Stimulated activated CD8-positive, alpha-beta memory T cell treated with anti-CD3 and anti-CD28 coated beads, Interleukin-4, amount 100 ng/mL, for 4 hours (primary cell): ENCODE results near the gene KRTAP25-1.

Experiments used
- DNase-seq, 2 donors: peaks; one replicate each; pipeline ENCODE4 v3.0.0-alpha.2; 2020; ENCODE audit warnings: low read depth in 2 of 2, low spot score in 1 of 2

Gene KRTAP25-1, protein sequence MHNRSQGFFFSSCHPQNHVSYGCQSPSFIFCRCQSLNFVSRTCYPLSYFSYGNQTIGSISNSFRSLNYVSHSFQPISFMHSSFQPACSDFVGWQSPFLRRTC

DNA sequence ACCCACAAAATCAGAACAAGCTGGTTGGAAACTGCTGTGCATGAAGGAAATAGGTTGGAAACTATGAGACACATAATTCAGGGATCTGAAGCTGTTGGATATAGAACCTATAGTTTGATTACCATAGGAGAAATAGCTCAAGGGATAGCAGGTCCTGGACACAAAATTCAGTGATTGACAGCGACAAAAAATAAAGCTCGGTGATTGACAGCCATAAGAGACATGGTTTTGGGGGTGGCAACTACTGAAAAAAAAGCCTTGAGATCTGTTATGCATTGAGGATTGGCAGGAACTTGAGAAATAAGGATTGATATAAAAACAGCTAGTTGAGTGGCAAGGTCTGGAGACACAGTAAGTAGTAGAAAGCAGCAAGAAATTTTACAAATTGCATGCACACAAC, at the start of gene KRTAP25-1:
TSS of gene KRTAP25-1 (minus strand) at position 300 of the 400 bp plus-strand sequence. CDS start at position 276, 24 bp downstream.
- no peak for DNase-seq

DNA sequence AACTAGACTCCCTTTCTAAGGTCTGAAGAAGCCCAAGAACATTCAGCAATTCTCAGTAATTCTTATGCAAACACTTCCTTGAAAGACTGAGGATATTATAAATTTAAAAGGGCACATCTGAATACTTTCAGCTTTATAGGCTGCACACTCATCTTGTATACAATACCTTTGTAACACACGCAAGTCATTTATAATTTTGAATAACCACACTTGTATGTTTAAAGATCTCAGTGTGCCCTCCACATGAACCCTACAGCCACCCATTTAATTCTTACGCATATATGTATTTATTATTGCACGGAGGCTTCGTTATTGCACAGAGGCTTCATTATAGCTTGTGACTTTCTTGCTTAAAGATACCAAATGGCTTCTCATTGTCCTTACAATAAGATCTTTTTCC, 49.4 kb upstream of the KRTAP25-1 start:
- no peak for DNase-seq

DNA sequence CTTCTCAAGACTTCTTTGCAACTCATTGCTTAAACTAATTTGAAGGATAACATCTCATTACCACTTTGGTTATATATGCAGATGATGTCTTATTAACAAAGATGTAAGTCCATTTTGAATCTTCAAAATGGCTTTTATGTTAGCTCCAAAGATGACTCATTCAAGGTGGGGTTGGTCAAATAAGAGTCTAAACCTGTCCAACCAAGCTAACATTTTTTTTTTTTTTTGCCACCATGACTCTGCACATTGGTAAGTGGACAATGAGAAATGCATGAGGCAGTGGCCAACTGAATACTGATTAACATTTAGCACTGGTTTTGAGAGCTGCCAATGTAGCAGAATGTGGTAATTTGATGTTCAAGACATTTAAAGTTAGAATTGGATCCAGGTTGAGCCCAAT, 48.5 kb upstream of the KRTAP25-1 start:
- no peak for DNase-seq

DNA sequence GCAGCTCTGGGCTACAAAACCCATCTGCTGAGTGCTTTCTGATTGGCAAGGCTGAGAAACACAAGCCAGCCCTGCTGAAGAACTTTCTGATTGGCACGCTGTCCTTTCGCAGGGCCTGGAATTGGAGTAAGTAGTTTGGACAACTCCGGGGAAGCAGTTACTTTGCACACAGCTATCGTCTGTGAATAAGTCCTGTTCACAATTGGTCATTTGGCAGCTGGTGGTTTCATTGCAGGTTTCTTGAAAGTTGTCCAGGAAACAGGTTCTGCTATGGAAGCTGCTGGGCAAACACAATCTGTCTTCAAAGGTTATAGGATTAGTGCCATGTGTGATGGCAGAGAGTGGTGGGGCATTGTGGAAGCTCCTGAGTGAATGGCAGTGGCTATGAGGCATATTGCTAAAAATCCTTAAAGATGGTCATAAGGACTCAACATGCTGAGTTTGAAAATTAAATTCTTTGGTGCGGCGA, 48.0 kb upstream of the KRTAP25-1 start, which contains the start of gene KRTAP27-1:
TSS of gene KRTAP27-1 (minus strand) at position 419 of the 469 bp plus-strand sequence. CDS start at position 393, 26 bp downstream.
- DNase-seq = no peak

DNA sequence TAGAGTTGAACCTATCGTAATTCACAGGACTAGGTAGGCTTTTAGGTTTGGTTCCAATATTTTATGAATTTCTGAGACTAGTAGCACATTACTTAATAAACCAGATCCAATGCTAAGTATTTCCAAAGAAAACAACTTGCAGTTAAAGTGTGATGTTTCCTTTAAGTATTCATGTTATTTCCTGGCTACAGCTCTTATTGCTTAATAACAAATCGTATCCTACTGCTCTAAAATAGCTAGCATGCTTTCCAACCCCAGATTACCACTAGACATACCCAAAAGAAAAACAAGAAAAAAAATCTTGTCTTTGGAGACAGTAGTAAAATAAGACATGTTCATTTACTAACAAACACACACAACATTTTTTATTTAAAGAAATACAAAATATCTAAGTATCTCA, 47.3 kb upstream of the KRTAP25-1 start:
- no peak for DNase-seq

DNA sequence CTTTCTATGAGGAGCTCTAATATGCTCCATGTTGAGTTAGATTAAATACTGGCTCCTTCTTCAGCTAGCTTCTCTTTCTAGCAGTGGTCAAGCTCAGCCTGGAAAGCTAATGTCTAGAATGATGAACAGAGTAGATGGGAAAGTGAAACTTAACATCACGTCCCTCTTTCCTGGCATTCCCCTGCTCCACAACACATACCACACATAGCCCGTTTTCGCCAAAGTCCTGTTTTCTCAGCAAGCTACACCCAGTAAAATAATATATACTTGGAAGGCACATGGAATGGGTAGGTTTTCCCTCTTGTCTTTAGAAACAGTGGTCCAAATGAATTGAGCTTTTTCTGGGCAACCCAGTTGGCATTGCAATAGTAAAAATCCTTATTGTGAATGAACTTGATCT, 44.4 kb upstream of the KRTAP25-1 start:
- DNase-seq = no peak

DNA sequence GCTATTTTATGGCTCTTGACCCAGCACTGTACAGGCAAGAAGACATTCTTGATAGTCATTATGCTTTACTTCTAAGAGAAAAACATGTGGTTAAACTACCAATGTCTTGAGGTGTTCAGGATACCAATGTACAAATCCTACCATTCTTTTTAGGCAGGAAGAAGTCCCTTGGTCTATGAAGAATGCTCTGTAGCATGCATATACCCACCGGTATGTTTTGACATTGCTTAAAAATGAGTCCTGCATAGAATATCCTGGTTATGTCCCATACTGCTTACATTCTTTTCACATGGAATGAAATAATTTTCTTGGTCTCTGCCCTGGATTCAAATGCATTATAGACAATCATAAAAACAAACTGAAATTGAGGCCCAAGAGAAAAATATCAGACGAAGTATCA, 43.4 kb upstream of the KRTAP25-1 start:
- DNase-seq = no peak

DNA sequence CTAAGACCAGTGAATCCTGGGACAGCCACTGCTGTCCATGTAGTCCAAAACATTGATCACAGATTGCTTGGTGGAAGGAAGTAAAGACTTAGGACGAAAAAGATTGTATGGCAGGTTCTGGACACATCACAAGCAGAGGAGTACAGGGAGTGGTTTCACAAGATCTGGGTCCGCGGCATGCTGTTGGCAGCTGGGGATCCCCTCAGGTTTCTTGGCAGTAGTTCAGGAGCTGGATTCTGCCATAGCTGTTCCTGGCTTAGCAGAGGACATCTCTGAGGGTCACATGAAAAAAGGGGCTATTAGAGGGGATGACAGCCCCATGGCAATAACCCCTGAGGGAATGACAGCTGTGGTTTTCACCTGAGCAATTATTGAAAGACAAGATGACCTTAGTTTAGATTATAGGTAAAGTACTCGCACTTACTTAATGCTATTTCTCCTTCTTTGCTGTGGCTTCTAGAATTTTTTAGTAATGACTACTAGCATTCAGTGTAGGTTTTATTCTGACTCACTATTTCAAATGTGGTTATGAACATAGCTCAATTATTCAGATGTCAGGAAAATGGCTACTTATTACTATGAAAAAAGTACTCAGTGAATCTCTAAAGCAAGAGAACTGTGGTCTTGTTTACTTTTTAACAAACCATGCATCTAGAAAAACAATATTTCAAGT, 40.0 kb upstream of the KRTAP25-1 start:
- no peak for DNase-seq

DNA sequence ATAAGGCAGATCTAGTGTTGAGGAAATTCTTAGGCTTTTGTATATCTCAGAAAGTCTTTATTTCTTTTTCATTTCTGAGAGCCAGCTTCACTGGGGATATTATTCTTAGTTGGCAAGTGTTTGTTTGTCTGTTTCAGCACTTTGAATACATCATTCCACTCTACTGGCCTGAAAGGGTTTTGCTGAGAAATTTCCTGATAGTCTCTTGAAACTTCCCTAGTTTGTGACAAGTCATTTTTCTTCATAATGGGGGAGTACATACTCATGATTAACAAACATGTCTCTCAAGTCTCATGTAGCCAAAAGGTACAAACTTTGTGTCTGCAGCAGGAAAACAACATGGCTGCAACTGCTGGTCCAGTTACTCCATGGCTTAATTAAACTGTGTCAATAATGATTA, 37.1 kb upstream of the KRTAP25-1 start:
- no peak for DNase-seq

DNA sequence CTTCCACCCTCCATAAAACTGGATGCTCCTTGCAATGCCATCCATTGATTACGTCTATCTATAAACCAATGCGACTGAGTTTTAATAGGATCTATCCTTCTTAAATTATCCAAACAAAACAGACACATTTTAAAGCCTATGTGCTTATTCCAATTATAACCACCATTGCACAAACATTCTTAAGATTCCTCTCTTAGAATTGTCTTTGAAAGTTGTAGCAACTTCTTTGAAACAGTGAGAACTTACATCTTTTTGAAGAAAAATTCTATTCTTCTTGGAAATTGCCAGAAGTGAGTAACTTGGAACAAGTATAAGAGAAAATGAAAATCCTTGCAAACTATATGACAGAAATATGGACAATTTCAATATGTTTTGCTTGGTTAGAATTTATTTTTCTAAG, 30.9 kb upstream of the KRTAP25-1 start, which contains the start of gene KRTAP26-1:
TSS of gene KRTAP26-1 (minus strand) at position 101 of the 400 bp plus-strand sequence. CDS start 280 bp downstream, outside the sequence.
- DNase-seq = no peak

DNA sequence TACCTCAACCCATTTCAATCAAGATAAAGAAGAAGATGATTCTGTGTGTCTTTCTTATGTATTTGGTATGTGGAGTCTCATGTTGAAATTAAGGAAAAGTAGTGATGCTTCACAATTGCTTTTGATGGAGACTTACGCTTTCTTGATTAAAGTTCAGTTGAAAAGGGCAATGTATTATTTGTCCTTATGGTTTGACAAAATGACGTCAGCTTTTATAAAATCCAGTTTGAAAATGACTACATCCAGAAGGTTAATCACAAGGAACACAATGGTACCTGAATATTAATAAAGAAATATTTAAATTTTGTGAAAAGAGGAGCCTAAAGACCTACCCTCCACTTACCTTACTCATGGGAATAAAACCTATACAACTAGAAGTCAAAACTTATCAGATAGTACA, 26.4 kb upstream of the KRTAP25-1 start:
- no peak for DNase-seq

DNA sequence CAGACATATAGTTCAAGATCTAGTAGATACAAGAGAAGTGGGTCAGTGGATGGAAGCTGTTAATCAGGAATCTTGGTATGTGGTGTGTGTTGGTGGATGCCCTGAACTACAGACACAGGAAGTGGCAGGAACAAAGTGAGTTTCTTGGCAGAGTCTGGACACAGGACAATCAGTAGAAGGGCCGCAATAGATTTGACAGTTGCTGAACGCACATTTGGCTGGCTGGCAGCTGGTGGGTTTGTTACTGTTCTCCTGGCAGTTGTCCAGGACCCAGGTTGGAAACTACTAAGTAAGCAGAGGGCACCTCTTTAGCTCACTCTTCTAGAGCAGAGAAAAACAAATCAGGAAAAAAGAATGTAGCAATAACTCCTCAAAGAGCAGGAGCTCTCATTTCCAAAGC, 17.6 kb upstream of the KRTAP25-1 start:
- no peak for DNase-seq

DNA sequence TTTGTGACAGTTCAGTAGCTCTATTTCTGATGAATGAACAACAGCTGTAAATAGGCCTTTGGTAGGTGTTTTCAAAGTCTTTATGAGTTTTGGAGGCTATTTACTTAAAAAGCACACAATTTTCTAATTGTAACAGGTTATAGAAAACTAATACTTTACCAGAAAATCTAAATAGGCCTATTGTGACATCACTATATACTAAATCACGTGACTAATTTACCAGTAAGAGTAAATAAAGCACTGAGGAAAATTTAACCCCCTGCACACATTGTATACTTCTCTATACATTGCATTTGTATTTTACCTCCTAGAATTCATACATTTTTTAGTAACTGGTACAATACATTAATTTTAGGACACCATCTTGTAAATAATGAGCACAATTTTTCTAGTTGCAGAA, 15.8 kb upstream of the KRTAP25-1 start:
- no peak for DNase-seq

DNA sequence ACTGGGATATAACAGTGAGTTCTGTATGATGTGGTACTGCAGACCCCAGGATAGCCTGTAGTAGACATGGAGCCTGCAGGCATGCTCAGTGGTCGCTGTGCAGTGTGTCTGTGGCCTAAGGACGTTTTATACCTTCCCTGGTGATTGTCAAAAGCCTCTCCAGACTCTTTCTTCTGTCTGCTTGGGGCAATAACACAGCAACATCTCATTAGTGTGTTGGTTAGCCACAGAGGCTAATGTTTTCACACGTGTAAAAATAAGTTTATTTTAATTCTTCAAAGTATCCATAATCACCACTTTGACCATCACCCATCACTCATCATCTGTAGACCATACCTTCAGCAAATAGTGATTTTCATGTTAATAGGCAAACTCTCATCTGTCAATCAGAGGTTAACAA, 6.5 kb downstream of the KRTAP25-1 start, which contains the start of gene KRTAP24-1:
TSS of gene KRTAP24-1 (minus strand) at position 101 of the 400 bp plus-strand sequence. CDS start at position 83, 18 bp downstream.
- no peak for DNase-seq

DNA sequence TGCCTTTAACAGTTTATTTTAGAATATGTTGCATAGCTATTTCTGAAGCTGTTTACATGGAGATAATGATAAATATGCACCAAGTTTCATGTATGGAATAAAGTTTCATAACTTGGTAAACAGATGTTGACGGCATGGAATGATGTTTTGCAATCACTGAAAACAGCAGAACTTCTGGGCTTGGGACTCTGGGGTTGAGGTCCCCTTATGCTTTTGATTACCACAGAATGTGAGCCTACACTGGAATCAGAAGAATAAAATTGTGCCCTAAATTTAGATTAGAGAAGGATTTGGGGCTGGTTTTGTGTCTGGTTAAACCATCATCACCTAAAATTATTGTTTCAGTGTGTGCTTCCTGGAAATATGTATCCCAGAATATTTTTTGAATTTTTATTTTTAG, 17.7 kb downstream of the KRTAP25-1 start:
- DNase-seq = no peak

DNA sequence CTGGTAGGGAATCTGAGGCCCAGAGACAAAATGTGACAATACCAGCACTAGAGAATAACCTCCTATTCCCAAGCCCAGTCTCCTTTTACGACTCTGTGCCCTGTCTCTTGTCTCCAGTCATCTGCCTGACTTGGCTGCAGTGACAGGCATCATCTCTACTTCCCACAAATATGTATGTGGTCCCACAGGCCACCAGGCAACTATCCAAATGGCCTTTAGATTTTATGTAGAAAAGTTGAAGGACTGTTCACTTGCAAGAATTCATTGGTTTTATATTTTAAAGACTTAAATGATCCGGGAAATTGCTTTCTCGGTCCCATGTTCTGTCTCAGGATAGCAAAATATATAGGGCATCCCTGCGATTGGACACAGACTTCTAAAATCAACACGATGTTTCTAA, 18.2 kb downstream of the KRTAP25-1 start:
- no peak for DNase-seq

DNA sequence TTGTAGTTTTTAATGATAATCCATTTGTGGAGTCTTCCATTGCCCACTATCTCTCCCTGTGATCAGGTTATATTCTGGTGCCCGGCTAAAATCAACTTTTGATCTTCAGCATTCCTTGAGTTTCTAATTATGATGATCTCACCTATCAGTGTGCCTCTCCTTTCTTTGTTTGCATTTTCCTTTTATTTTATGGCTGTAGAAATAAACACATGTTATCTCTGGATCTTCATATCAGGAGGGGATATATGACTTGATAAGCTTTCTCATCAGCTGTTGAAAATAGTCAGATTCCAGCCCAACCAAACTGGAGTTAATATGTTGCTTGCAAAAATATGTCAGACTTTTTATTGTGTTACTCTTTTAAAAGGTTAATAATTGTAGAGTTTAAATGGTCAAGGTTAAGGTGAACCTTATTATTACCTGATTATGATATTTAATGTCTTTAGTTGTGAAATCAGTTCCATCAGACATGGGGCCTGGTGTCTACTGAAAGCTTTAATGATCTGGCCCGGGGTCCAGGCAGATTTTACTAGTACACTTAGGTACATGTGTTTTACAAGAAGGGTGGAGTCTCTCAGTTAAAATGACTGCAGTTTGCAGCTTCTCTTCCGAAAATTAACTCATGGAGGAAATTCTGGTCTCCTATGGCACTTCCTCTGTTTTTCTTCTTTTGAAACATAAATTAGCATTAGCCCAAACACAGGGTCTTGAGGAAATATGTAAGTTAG, 19.3 kb downstream of the KRTAP25-1 start:
- DNase-seq = no peak

DNA sequence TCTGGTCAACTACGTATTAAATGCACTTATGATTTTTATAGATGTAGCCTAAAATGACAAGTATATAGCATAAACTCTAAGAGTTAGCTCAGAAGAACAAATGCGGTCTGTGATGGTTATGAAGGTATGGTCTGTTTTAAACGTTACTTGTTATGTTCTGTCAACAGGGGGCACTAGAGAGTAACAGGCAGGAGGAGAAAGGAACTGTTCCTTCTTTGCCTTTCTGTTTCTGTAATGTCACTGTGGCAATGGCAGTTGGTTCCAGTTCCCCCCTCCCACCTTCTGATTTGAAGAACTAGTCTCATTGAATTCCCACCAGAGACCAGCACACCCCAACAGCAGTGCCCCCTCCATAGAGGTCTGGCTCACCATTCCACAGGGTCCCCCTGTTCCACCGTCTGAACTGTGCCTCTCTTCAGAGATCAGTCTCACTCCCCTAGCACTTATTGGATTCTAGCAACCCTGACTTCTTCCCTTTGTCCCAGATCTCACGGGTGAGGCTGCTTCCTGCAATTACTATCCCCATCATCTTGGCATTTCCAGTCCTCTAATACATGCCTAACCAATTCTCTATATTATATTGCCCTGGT, 20.6 kb downstream of the KRTAP25-1 start:
- DNase-seq = no peak

DNA sequence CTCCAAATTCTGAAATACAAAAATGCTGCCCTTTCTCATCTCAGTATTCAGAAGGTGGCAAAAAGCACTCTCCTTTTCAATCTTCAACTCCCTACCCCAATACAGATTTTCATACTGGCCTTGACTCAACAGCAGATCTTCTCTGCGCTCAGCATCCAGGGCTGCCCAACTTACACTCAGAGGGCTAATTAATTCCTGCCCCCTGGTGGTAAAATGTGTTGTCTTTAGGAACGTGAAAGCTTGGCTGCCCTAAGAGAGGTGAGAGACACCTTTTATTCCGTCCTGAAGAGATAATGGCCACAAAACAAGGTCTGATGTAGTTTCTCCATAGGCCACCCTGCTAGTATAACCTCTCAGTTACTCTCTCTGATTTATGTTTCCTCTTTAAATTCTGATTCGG, 31.5 kb downstream of the KRTAP25-1 start:
- DNase-seq = no peak

DNA sequence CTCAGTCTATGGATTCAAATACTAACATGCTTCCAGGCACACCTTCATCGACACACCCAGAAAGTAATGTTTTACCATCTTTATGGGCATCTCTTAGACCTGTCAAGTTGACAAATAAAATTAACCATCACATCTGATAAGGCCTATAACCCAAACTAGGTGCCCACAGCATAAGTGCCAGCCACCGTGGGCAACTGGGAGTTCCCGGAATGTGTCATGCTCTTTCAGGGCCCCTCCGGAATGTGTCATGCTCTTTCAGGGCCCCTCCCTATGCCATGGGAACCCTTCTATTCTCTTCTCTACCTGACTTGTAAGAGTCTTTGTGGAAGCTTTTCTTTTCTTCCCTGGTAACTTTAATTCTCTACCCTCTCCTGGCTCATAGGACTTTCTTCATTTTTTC, 33.2 kb downstream of the KRTAP25-1 start:
- DNase-seq = no peak

DNA sequence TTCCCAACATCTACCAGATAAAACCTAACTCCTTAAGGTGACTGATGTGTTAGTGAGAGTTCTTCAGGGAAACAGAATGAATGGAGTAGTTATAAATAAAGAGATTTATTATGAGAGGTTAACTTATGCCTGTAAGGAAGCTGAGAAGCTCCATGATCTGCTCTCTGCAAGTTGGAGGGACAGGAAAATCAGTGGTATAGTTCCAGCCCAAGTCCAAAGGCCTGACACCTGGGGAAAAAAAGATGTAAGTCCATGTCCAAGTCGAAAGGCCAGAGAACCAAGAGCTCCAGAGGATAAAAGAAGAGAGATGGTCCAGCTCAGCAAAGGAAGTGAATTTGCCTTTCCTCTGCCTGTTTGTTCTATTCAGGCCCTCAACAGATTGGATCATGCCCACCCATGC, 33.6 kb downstream of the KRTAP25-1 start:
- DNase-seq = no peak

DNA sequence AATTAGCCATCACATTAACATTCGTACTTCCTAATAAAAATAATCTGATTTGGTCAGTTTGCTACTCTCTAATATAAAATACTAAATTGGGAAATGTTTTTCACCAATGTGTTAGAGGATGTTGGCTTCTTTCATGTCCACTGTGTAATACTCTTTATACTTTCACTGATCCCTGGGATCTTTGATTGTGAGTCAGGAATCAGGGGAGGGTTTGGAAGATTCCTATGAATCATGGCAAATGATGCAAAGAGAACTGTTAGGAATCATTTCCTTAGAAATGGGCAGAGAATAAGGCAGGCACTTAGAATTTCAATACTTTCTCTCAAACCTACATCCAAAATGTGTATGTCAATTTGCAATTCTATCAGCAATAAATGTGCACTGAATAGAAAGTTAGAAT, 37.5 kb downstream of the KRTAP25-1 start:
- no peak for DNase-seq
